Pancreas (tissue), 10 donors: Measurements from ENCODE around the gene PLS1. TPM values are rescaled to one million over a fixed set of nuclear protein-coding genes. Genes with fewer than 3 reads are reported as not detected.

Experiments used
- ATAC-seq, 4 donors: fragments of 200-7000 bp; cut with Tn5 transposase; one replicate each; pipeline versions ENCODE4 v1.8.0 to v1.9.1; 2020; ENCODE audit warnings: mild to moderate bottlenecking in 4 of 4, moderate library complexity in 4 of 4
- DNase-seq, 6 donors: peaks; one replicate each; pipeline ENCODE4 v3.0.0-alpha.2; 2020
- FAIRE-seq: peaks from 2 replicates; lab custom pipeline; 2012; peaks lifted over from hg19 to GRCh38; lab: Jason Lieb, UNC
- H3K27ac ChIP-seq, 4 donors: fragments of 200-600 bp; sonication (generic); 1 replicate in 3 of 4; 2 replicates in 1 of 4; pipeline versions ENCODE4 v1.5.0 to v1.8.0; 2020
- H3K27me3 ChIP-seq, 4 donors: fragments of 200-600 bp; one replicate each; pipeline ENCODE4 v1.8.0; 2021
- H3K36me3 ChIP-seq, 3 donors: fragments of 200-600 bp; sonication (generic) in 1 of 3; one replicate each; pipeline versions ENCODE4 v1.5.0 to v1.8.0; 2020 to 2021
- H3K4me1 ChIP-seq, 3 donors: fragments of 200-600 bp; one replicate each; pipeline ENCODE4 v1.8.0; 2021
- H3K4me3 ChIP-seq, 4 donors: fragments of 200-600 bp; sonication (generic) in 2 of 4; one replicate each; pipeline versions ENCODE4 v1.5.0 to v1.8.0; 2020 to 2021
- H3K9me3 ChIP-seq, 4 donors: fragments of 200-600 bp; one replicate each; pipeline ENCODE4 v1.8.0; 2021
- WGBS, 2 donors: extraction: QIAGEN DNeasy Blood & Tissue Kit; methylation state at CpG; one replicate each; pipeline ENCODE4 v1.1.7; 2013; 5-methylcytosine and 5-hydroxymethylcytosine counted together
- intact Hi-C, 3 donors: fragments of 100-400 bp; cut with DNase I; formaldehyde crosslinking; loops; one replicate each; pipeline versions ENCODE4 v1.11.1 to v1.14.2; 2022
- polyA plus RNA-seq, 2 donors: library from polyadenylated mRNA; stranded (reverse); fragments of 200-250 nt; gene quantifications; one replicate each; pipeline ENCODE4 v1.2.3, GENCODE V29; 2013
- total RNA-seq, 6 donors: library from RNA; stranded (reverse); fragmentation: NEBNext Ultra II Directional in 4 of 6; extraction: Animal tissue kit (Norgen Biotek cat#: 25700) in 4 of 6; gene quantifications; one replicate each; pipeline versions ENCODE4 v1.2.1 to v1.2.4, GENCODE V29; 2021 to 2023
- TF ChIP-seq, protein P1 (sequence below), 4 donors: fragments of 200-600 bp; sonication (generic) in 3 of 4; IDR thresholded peaks; one replicate each; pipeline versions ENCODE4 v1.5.0 to v1.8.0; 2021; ENCODE audit warnings: antibody characterized with exemption in 4 of 4
- donor health status: healthy with polysubstance abuse.
- donor health status: DM: no; HTN: no; CAD: no; lungs with moderate emphysema.
- donor health status: DM: no; HTN: no; CAD: no.
- donor health status: control.
- donor health status: control.
- donor health status: Bipolar disorder and iron deficiency.
- donor health status: DM: yes; HTN: yes; CAD: no.
- donor health status: DM: no; HTN: no; CAD: no.
- donor health status: DM: no; HTN: no; CAD: no.
- donor health status: DM: yes; HTN: yes; CAD: no.

Gene PLS1
- total and polyA plus RNA-seq, 8 donors, result 3.0 to 23.6 (median 10.2) TPM

DNA sequence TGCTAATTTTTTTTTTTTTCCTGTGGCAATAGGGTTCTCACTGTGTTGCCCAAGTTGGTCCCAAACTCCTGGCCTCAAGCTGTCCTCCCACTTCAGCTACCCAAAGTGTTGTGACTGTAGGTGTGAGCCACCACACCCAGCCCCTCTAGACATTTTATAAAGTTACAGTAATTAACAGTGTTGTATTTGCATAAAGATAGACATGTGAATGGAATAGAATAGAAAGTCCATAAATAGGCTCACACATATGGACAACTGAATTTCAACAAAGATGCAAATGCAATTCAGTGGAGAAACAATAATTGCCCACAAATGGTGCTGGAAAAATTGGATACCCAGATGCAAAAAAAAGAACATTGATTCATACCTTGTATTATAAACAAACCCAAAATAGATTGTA, 39.9 kb downstream of the PLS1 start:
- Histone ChIP-seq H3K9me3 (no peaks in the 10 kb centered on the region), H3K4me1 (no peaks in the 10 kb centered on the region), H3K27me3 (no peaks in the 10 kb centered on the region), H3K36me3 (no peaks in the 10 kb centered on the region), H3K27ac (no peak overlapping the region), H3K4me3 (no peak overlapping the region)
- no peak for ATAC-seq
- no peak for FAIRE-seq
- no peak for DNase-seq
- TF ChIP-seq, protein P1, sequence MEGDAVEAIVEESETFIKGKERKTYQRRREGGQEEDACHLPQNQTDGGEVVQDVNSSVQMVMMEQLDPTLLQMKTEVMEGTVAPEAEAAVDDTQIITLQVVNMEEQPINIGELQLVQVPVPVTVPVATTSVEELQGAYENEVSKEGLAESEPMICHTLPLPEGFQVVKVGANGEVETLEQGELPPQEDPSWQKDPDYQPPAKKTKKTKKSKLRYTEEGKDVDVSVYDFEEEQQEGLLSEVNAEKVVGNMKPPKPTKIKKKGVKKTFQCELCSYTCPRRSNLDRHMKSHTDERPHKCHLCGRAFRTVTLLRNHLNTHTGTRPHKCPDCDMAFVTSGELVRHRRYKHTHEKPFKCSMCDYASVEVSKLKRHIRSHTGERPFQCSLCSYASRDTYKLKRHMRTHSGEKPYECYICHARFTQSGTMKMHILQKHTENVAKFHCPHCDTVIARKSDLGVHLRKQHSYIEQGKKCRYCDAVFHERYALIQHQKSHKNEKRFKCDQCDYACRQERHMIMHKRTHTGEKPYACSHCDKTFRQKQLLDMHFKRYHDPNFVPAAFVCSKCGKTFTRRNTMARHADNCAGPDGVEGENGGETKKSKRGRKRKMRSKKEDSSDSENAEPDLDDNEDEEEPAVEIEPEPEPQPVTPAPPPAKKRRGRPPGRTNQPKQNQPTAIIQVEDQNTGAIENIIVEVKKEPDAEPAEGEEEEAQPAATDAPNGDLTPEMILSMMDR (IDR thresholded peaks at IDR 0.05), result no peak
- intact Hi-C loops, result no loop called here

DNA sequence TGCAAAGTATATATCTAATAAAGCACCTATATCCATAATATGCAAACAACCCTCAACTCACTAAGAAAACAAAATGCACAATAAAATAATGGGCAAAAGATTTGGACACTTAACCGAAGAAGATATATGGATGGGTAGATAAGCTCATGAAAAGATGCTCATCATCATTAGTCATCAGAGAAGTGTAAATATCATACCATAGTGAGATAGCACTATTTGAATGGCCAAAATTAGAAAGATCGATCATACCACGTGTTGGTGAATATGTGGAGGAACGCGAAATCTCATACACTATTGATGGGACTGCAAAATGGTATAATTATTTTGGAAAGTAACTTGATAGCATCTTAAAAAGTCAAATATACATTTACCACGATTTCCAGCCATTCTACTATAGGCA, 40.5 kb downstream of the PLS1 start:
- H3K27ac ChIP-seq, result no peak overlapping the region
- TF ChIP-seq, protein P1 (IDR thresholded peaks at IDR 0.05), result no peak
- FAIRE-seq, result no peak

DNA sequence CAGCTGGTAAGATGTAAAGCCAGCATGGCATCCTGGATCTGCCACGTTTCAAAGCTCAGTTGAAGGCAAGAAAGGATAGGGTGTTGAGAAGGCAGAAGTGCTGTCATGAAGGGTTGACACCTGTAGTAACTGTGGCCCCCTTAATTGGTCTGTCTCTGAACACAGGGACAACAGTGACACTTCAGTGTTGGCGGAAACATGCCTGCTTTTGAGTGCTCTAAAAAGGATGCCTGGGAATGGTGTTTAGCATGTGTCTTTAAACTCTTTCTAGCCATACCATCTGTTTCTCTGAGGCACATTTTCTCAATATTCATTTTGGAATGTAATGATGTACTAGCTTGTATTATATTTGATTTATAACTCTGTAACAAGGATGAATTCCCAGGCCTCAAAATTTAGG, 42.1 kb downstream of the PLS1 start:
- Histone ChIP-seq H3K4me3 (no peak overlapping the region), H3K9me3 (no peaks in the 10 kb centered on the region), H3K36me3 (no peaks in the 10 kb centered on the region), H3K27me3 (no peaks in the 10 kb centered on the region), H3K4me1 (no peaks in the 10 kb centered on the region), H3K27ac (no peak overlapping the region)
- intact Hi-C loops, result no loop called here
- no peak for ATAC-seq
- FAIRE-seq, result no peak
- DNase-seq, result no peak
- TF ChIP-seq, protein P1 (IDR thresholded peaks at IDR 0.05), result no peak
- WGBS, 2 donors, result 85 to 89% methylated on average over 2 of the region's 2 CpGs

More for the DNA sequence above, 40.5 kb downstream of the PLS1 start:
- Histone ChIP-seq H3K4me3 (no peak overlapping the region), H3K27me3 (no peaks in the 10 kb centered on the region), H3K36me3 (no peaks in the 10 kb centered on the region), H3K9me3 (no peaks in the 10 kb centered on the region), H3K4me1 (no peaks in the 10 kb centered on the region)
- DNase-seq, result no peak
- no peak for ATAC-seq
- intact Hi-C loops, result no loop called here
- 85 to 88% methylated on average over 6 of the region's 6 CpGs for WGBS, 2 donors

DNA sequence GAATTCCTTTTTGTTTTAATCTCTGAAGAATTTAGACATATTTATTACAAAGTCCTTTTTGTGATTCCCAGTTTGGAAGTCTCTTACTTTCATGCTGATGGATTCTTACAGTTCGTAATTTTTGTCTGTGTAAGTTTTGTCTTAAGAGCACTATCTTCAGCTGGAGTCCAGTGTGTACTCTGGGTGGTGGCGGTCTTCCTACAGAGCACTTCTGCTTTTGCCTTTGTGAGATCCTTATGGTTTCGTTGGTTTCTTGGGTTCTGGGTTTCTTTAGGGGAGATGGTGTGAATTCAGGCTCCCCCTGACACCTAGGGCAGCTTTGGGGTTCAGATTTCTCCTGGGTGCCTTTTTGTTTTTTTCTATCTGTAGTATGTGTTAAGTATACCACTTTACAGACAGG, 45.3 kb downstream of the PLS1 start:
- no peaks in the 10 kb centered on the region for H3K36me3 ChIP-seq
- 79 to 93% methylated on average over 3 of the region's 3 CpGs for WGBS, 2 donors
- no peaks in the 10 kb centered on the region for H3K9me3 ChIP-seq
- H3K4me1 ChIP-seq, result peaks cover 0 to 5% (median 0%) of the 10 kb centered on the region in 3 donors
- H3K4me3 ChIP-seq, result no peak overlapping the region
- TF ChIP-seq, protein P1 (IDR thresholded peaks at IDR 0.05), result no peak
- DNase-seq (no peak), ATAC-seq (no peak), FAIRE-seq (no peak)
- no peaks in the 10 kb centered on the region for H3K27me3 ChIP-seq
- intact Hi-C loops, result no loop called here
- H3K27ac ChIP-seq, result no peak overlapping the region

DNA sequence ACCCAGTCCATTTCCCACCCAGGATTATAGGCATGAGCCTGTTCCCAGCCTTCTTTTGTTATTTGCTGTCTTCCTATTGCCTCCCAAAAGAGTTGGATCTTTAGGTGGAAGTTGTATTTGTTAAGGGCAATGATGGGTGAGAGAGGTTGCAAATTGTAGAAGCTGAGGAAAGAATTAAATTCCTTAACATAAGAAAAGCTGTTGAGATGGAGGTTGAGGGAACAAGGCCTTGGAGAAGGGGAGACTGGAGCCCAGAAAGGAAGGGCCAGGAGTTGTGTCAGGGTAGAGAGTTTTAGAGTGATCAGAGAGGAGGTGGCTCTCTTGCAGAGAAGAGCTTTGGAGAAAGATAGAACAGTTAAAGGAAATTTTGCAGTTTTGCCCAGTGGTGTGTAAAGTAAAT, 46.8 kb downstream of the PLS1 start:
- no peaks in the 10 kb centered on the region for H3K36me3 ChIP-seq
- TF ChIP-seq, protein P1 (IDR thresholded peaks at IDR 0.05), result no peak
- H3K4me1 ChIP-seq, result peaks cover 0 to 5% (median 0%) of the 10 kb centered on the region in 3 donors
- no peak overlapping the region for H3K4me3 ChIP-seq
- DNase-seq (no peak), ATAC-seq (no peak), FAIRE-seq (no peak)
- H3K9me3 ChIP-seq, result no peaks in the 10 kb centered on the region
- intact Hi-C loops, result no loop called here
- no peak overlapping the region for H3K27ac ChIP-seq
- no peaks in the 10 kb centered on the region for H3K27me3 ChIP-seq
